ENCODE results near the gene PRR14L.

DNA sequence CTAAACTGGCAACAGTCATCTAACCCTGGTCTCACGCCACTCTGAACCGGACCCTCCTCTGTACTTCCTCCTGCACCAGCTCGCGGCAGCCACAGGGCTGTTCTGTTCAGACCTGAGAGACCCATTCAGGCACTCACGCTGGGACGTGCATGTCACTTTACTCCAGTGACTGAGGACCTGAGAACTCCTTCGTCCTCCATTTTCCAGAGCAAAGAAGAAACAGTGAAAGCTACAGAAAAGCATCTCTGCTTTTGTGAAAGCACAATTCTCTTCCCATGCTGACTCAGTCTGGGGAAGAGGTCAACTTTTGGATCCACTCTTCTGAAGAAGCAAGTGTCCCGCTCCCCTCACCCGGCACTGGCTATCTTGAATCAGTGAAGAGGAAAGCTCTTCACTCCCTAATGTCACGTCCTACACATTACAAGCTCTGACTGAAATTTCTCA is 112.5 kb downstream of the PRR14L start:
- TF ChIP-seq CTCF (IDR thresholded peaks at IDR 0.05) (peak in 1 of 6 experiments; percentile 6), EP300 (IDR thresholded peaks at IDR 0.05) (no peak), POLR2AphosphoS5 (IDR thresholded peaks at IDR 0.05) (no peak), POLR2A (IDR thresholded peaks at IDR 0.05) (peak in 1 of 4 donors; percentile 12)

Measured in upper lobe of left lung (tissue), 4 donors.